DOHH2 (cell line): Measurements from ENCODE around the gene CYP1B1.
"Not testable (repeated sequence)": the region's sequence is repeated elsewhere in the genome, so short reads cannot be mapped to it uniquely, and the experiment has no call there.

Experiments used
- H3F3A ChIP-seq: fragments of 200-600 bp; sonication (generic), shearing (Covaris generic); 2 replicates; pipeline ENCODE4 v1.6.0; 2016; ENCODE audit warnings: antibody characterized with exemption, mild to moderate bottlenecking; ENCODE audit not compliant: control insufficient read depth, insufficient read depth
- H3K27ac ChIP-seq: fragments of 200-600 bp; sonication (generic); 2 replicates; pipeline ENCODE4 v1.5.1; 2014; ENCODE audit warnings: low read depth, mild to moderate bottlenecking, low read length, moderate library complexity
- H3K27me3 ChIP-seq: fragments of 200-600 bp; sonication (generic); 2 replicates; pipeline ENCODE4 v1.6.1; 2014; ENCODE audit warnings: mild to moderate bottlenecking, low read length, mixed read lengths; ENCODE audit not compliant: control insufficient read depth
- H3K36me3 ChIP-seq: fragments of 200-600 bp; sonication (generic); 2 replicates; pipeline ENCODE4 v1.6.1; 2014; ENCODE audit warnings: mild to moderate bottlenecking, low read length, moderate library complexity, mixed read lengths; ENCODE audit not compliant: control insufficient read depth
- H3K4me1 ChIP-seq: fragments of 200-600 bp; sonication (generic); 2 replicates; pipeline ENCODE4 v1.6.1; 2014; ENCODE audit warnings: mild to moderate bottlenecking, low read length, mixed read lengths; ENCODE audit not compliant: control insufficient read depth
- H3K4me2 ChIP-seq: fragments of 200-600 bp; sonication (generic); 2 replicates; pipeline ENCODE4 v1.6.0; 2014; ENCODE audit warnings: mild to moderate bottlenecking, low read length, moderate library complexity
- H3K4me3 ChIP-seq: fragments of 200-600 bp; sonication (generic); 2 replicates; pipeline ENCODE4 v1.5.1; 2014; ENCODE audit warnings: mild to moderate bottlenecking, low read length, mixed read lengths
- H3K79me2 ChIP-seq: fragments of 200-600 bp; sonication (generic); 2 replicates; pipeline ENCODE4 v1.6.1; 2014; ENCODE audit warnings: mild to moderate bottlenecking, low read length, mixed read lengths; ENCODE audit not compliant: control insufficient read depth
- H3K9me2 ChIP-seq: fragments of 200-600 bp; sonication (generic); replicated peaks from 2 replicates; pipeline ENCODE4 v1.6.1; 2014; ENCODE audit warnings: mild to moderate bottlenecking, low read length, mixed read lengths; ENCODE audit not compliant: control insufficient read depth
- H3K9me3 ChIP-seq: fragments of 200-600 bp; sonication (generic); 2 replicates; pipeline ENCODE4 v1.6.1; 2014; ENCODE audit warnings: antibody characterized with exemption, low read length, mixed read lengths; ENCODE audit not compliant: control insufficient read depth, insufficient read depth
- H4K20me1 ChIP-seq: fragments of 200-600 bp; sonication (generic); 2 replicates; pipeline ENCODE4 v1.6.0; 2014; ENCODE audit warnings: low read depth, mild to moderate bottlenecking, antibody characterized with exemption, low read length, moderate library complexity; ENCODE audit not compliant: control insufficient read depth, insufficient read depth
- CTCF ChIP-seq: fragments of 200-600 bp; sonication (generic); IDR thresholded peaks from one replicate; pipeline ENCODE4 v1.5.1; 2014; ENCODE audit warnings: antibody characterized with exemption, mild to moderate bottlenecking, low read depth, low read length; ENCODE audit not compliant: poor library complexity, severe bottlenecking
- EZH2phosphoT487 ChIP-seq: fragments of 200-600 bp; sonication (generic); IDR thresholded peaks from 2 replicates; pipeline ENCODE4 v1.6.1; 2017; ENCODE audit warnings: borderline replicate concordance, mild to moderate bottlenecking, antibody characterized with exemption, low read length, moderate library complexity, mixed read lengths

Gene CYP1B1

GRCh38 chr2:38021589-38021988, 54.4 kb downstream of the CYP1B1 start:
- no peaks in the 10 kb centered on the region for H3F3A ChIP-seq
- no peak overlapping the region for H3K4me3 ChIP-seq
- H3K79me2 ChIP-seq = no peaks in the 10 kb centered on the region
- H3K27ac ChIP-seq = no peak overlapping the region
- no peaks in the 10 kb centered on the region for H3K36me3 ChIP-seq
- no peaks in the 10 kb centered on the region for H3K27me3 ChIP-seq
- no peaks in the 10 kb centered on the region for H4K20me1 ChIP-seq
- H3K4me2 ChIP-seq = no peak overlapping the region
- H3K9me2 ChIP-seq = no peaks in the 10 kb centered on the region
- TF ChIP-seq EZH2phosphoT487 = no peak
- no peak for TF ChIP-seq CTCF
- H3K9me3 ChIP-seq = no peaks in the 10 kb centered on the region
- no peaks in the 10 kb centered on the region for H3K4me1 ChIP-seq

GRCh38 chr2:38020359-38021069, 55.4 kb downstream of the CYP1B1 start:
- not testable (repeated sequence) for H3K79me2 ChIP-seq, H3K27ac ChIP-seq, H3K4me3 ChIP-seq, H4K20me1 ChIP-seq, H3K36me3 ChIP-seq, H3K4me1 ChIP-seq, H3K9me3 ChIP-seq, H3K9me2 ChIP-seq, H3K27me3 ChIP-seq, H3K4me2 ChIP-seq, H3F3A ChIP-seq

- H3K79me2 ChIP-seq = no peaks in the 10 kb centered on the region
- TF ChIP-seq EZH2phosphoT487 = no peak
- TF ChIP-seq CTCF = no peak
- H3K9me3 ChIP-seq = no peaks in the 10 kb centered on the region
- no peaks in the 10 kb centered on the region for H3K27me3 ChIP-seq
- no peaks in the 10 kb centered on the region for H4K20me1 ChIP-seq
- no peak overlapping the region for H3K4me3 ChIP-seq
- no peaks in the 10 kb centered on the region for H3F3A ChIP-seq
- no peak overlapping the region for H3K4me2 ChIP-seq
- H3K4me1 ChIP-seq = no peaks in the 10 kb centered on the region
- H3K36me3 ChIP-seq = no peaks in the 10 kb centered on the region
- no peak overlapping the region for H3K27ac ChIP-seq
- no peaks in the 10 kb centered on the region for H3K9me2 ChIP-seq
Observed at GRCh38 chr2:38017836-38018235, 58.1 kb downstream of the CYP1B1 start.
